GM18507 (cell line): ENCODE data around the gene STARD7.
A peak's percentile ranks its signal among the peaks of the same experiment; 100 is the strongest.
"Not testable (repeated sequence)": the region's sequence is repeated elsewhere in the genome, so short reads cannot be mapped to it uniquely, and the experiment has no call there.

Source experiments
- DNase-seq: peaks from one replicate; pipeline ENCODE4 v3.0.0; 2011; ENCODE audit warnings: low read depth; ENCODE audit not compliant: insufficient read length; ENCODE audit errors: extremely low spot score
- FAIRE-seq: peaks from 2 replicates; lab custom pipeline; 2011; peaks lifted over from hg19 to GRCh38; lab: Jason Lieb, UNC

Gene STARD7

GRCh38 chr2:96142217-96143113, 66.2 kb downstream of the STARD7 start:
- no peak for DNase-seq
- FAIRE-seq: peak; percentile 47

- not testable (repeated sequence) for DNase-seq, FAIRE-seq
Measured at GRCh38 chr2:96141624-96141967, 67.0 kb downstream of the STARD7 start.

GRCh38 chr2:96140941-96141623, 67.5 kb downstream of the STARD7 start:
- FAIRE-seq: no peak
- DNase-seq: no peak

GRCh38 chr2:96139181-96139758, 69.4 kb downstream of the STARD7 start:
- no peak for FAIRE-seq

GRCh38 chr2:96138179-96139145, 70.2 kb downstream of the STARD7 start, which contains the start of gene ASTL:
Gene ASTL (minus strand): TSS chr2:96138502. CDS start chr2:96138436, 66 bp downstream.
- DNase-seq: no peak
- FAIRE-seq: peak; percentile 81

More at GRCh38 chr2:96139181-96139758, 69.4 kb downstream of the STARD7 start:
- no peak for DNase-seq

- FAIRE-seq: no peak
Measured at GRCh38 chr2:96137321-96138178, 71.1 kb downstream of the STARD7 start.

GRCh38 chr2:96136129-96136720, 72.4 kb downstream of the STARD7 start:
- FAIRE-seq: no peak
- DNase-seq: no peak

More at GRCh38 chr2:96137321-96138178, 71.1 kb downstream of the STARD7 start:
- DNase-seq: no peak

- FAIRE-seq (no peak), DNase-seq (no peak)
Measured at GRCh38 chr2:96135621-96136020, 73.0 kb downstream of the STARD7 start.

- no peak for FAIRE-seq
- no peak for DNase-seq
Measured at GRCh38 chr2:96135171-96135570, 73.5 kb downstream of the STARD7 start.
